ENCODE data around the gene MS4A2.

- TF ChIP-seq, protein P1, sequence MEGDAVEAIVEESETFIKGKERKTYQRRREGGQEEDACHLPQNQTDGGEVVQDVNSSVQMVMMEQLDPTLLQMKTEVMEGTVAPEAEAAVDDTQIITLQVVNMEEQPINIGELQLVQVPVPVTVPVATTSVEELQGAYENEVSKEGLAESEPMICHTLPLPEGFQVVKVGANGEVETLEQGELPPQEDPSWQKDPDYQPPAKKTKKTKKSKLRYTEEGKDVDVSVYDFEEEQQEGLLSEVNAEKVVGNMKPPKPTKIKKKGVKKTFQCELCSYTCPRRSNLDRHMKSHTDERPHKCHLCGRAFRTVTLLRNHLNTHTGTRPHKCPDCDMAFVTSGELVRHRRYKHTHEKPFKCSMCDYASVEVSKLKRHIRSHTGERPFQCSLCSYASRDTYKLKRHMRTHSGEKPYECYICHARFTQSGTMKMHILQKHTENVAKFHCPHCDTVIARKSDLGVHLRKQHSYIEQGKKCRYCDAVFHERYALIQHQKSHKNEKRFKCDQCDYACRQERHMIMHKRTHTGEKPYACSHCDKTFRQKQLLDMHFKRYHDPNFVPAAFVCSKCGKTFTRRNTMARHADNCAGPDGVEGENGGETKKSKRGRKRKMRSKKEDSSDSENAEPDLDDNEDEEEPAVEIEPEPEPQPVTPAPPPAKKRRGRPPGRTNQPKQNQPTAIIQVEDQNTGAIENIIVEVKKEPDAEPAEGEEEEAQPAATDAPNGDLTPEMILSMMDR (IDR thresholded peaks at IDR 0.05; ENCODE audit: insufficient read depth, low read length, poor library complexity, severe bottlenecking): no peak
- TF ChIP-seq EZH2phosphoT487 (conservative IDR thresholded peaks at IDR 0.05; ENCODE audit: low read length): no peak
Measured at GRCh38 chr11:60125956-60126585, 37.6 kb downstream of the MS4A2 start.
